HEK293 (cell line): ENCODE measurements around the gene FOXRED1.

ENCODE experiments used
- ATF2 ChIP-seq: fragments of 450-650 bp; formaldehyde crosslinking; IDR thresholded peaks from 2 replicates; pipeline ENCODE4 v1.5.1; 2016; ENCODE audit warnings: missing biosample characterization, missing genetic modification characterization, low read depth
- CTCF ChIP-seq: fragments of 450-650 bp; formaldehyde crosslinking; IDR thresholded peaks from 2 replicates; pipeline ENCODE4 v1.5.1; 2016; ENCODE audit warnings: missing biosample characterization, missing genetic modification characterization
- FEZF1 ChIP-seq: fragments of 450-650 bp; formaldehyde crosslinking; IDR thresholded peaks from 2 replicates; pipeline ENCODE4 v1.5.1; 2016; ENCODE audit warnings: missing biosample characterization, missing genetic modification characterization
- TCF7L2 ChIP-seq: IDR thresholded peaks from 2 replicates; pipeline ENCODE4 v1.6.1; 2011; ENCODE audit warnings: low read depth, mild to moderate bottlenecking, inconsistent platforms, low read length, moderate library complexity, borderline replicate concordance
- ZNF133 ChIP-seq: fragments of 450-650 bp; formaldehyde crosslinking; IDR thresholded peaks from 2 replicates; pipeline ENCODE4 v1.5.1; 2016; ENCODE audit warnings: missing biosample characterization, missing genetic modification characterization
- ZNF488 ChIP-seq: fragments of 450-650 bp; formaldehyde crosslinking; IDR thresholded peaks from 2 replicates; pipeline ENCODE4 v1.5.1; 2016; ENCODE audit warnings: missing biosample characterization, missing genetic modification characterization
- ZNF555 ChIP-seq: fragments of 450-650 bp; formaldehyde crosslinking; conservative IDR thresholded peaks from 2 replicates; pipeline ENCODE4 v1.5.1; 2017; ENCODE audit warnings: missing biosample characterization, mild to moderate bottlenecking, missing genetic modification characterization, inconsistent platforms
- ZNF704 ChIP-seq: fragments of 450-650 bp; formaldehyde crosslinking; IDR thresholded peaks from 2 replicates; pipeline ENCODE4 v1.5.1; 2016; ENCODE audit warnings: missing biosample characterization, missing genetic modification characterization
- ZNF707 ChIP-seq: fragments of 450-650 bp; formaldehyde crosslinking; IDR thresholded peaks from 2 replicates; pipeline ENCODE4 v1.5.1; 2016; ENCODE audit warnings: missing biosample characterization, missing genetic modification characterization

GRCh38 chr11:126322996-126323395, 54.0 kb downstream of the FOXRED1 start:
- TF ChIP-seq CTCF (tag by site-specific recombination) = no peak
- TF ChIP-seq ZNF133 = no peak
- no peak for TF ChIP-seq TCF7L2
- TF ChIP-seq ZNF704 (tag by site-specific recombination) = no peak
- no peak for TF ChIP-seq FEZF1 (tag by site-specific recombination)
- no peak for TF ChIP-seq ZNF488 (tag by site-specific recombination)
- no peak for TF ChIP-seq ATF2 (tag by site-specific recombination)
- no peak for TF ChIP-seq ZNF555
- no peak for TF ChIP-seq ZNF707 (tag by site-specific recombination)
